DOHH2 (cell line): ENCODE results near the gene TMEM256.

Source experiments
- H3F3A ChIP-seq: fragments of 200-600 bp; sonication (generic), shearing (Covaris generic); 2 replicates; pipeline ENCODE4 v1.6.0; 2016; ENCODE audit warnings: antibody characterized with exemption, mild to moderate bottlenecking; ENCODE audit not compliant: control insufficient read depth, insufficient read depth
- H3K27ac ChIP-seq: fragments of 200-600 bp; sonication (generic); 2 replicates; pipeline ENCODE4 v1.5.1; 2014; ENCODE audit warnings: low read depth, mild to moderate bottlenecking, low read length, moderate library complexity
- H3K27me3 ChIP-seq: fragments of 200-600 bp; sonication (generic); 2 replicates; pipeline ENCODE4 v1.6.1; 2014; ENCODE audit warnings: mild to moderate bottlenecking, low read length, mixed read lengths; ENCODE audit not compliant: control insufficient read depth
- H3K36me3 ChIP-seq: fragments of 200-600 bp; sonication (generic); 2 replicates; pipeline ENCODE4 v1.6.1; 2014; ENCODE audit warnings: mild to moderate bottlenecking, low read length, moderate library complexity, mixed read lengths; ENCODE audit not compliant: control insufficient read depth
- H3K4me1 ChIP-seq: fragments of 200-600 bp; sonication (generic); 2 replicates; pipeline ENCODE4 v1.6.1; 2014; ENCODE audit warnings: mild to moderate bottlenecking, low read length, mixed read lengths; ENCODE audit not compliant: control insufficient read depth
- H3K4me2 ChIP-seq: fragments of 200-600 bp; sonication (generic); 2 replicates; pipeline ENCODE4 v1.6.0; 2014; ENCODE audit warnings: mild to moderate bottlenecking, low read length, moderate library complexity
- H3K4me3 ChIP-seq: fragments of 200-600 bp; sonication (generic); 2 replicates; pipeline ENCODE4 v1.5.1; 2014; ENCODE audit warnings: mild to moderate bottlenecking, low read length, mixed read lengths
- H3K79me2 ChIP-seq: fragments of 200-600 bp; sonication (generic); 2 replicates; pipeline ENCODE4 v1.6.1; 2014; ENCODE audit warnings: mild to moderate bottlenecking, low read length, mixed read lengths; ENCODE audit not compliant: control insufficient read depth
- H3K9me2 ChIP-seq: fragments of 200-600 bp; sonication (generic); replicated peaks from 2 replicates; pipeline ENCODE4 v1.6.1; 2014; ENCODE audit warnings: mild to moderate bottlenecking, low read length, mixed read lengths; ENCODE audit not compliant: control insufficient read depth
- H3K9me3 ChIP-seq: fragments of 200-600 bp; sonication (generic); 2 replicates; pipeline ENCODE4 v1.6.1; 2014; ENCODE audit warnings: antibody characterized with exemption, low read length, mixed read lengths; ENCODE audit not compliant: control insufficient read depth, insufficient read depth
- H4K20me1 ChIP-seq: fragments of 200-600 bp; sonication (generic); 2 replicates; pipeline ENCODE4 v1.6.0; 2014; ENCODE audit warnings: low read depth, mild to moderate bottlenecking, antibody characterized with exemption, low read length, moderate library complexity; ENCODE audit not compliant: control insufficient read depth, insufficient read depth
- CTCF ChIP-seq: fragments of 200-600 bp; sonication (generic); IDR thresholded peaks from one replicate; pipeline ENCODE4 v1.5.1; 2014; ENCODE audit warnings: antibody characterized with exemption, mild to moderate bottlenecking, low read depth, low read length; ENCODE audit not compliant: poor library complexity, severe bottlenecking
- EZH2phosphoT487 ChIP-seq: fragments of 200-600 bp; sonication (generic); IDR thresholded peaks from 2 replicates; pipeline ENCODE4 v1.6.1; 2017; ENCODE audit warnings: borderline replicate concordance, mild to moderate bottlenecking, antibody characterized with exemption, low read length, moderate library complexity, mixed read lengths

TMEM256 gene

GRCh38 chr17:7432296-7432695 is 28.4 kb upstream of the TMEM256 start:
- Histone ChIP-seq H3K4me3 (no peak overlapping the region), H3K27me3 (no peaks in the 10 kb centered on the region), H3K27ac (no peak overlapping the region), H3F3A (no peaks in the 10 kb centered on the region), H3K9me3 (no peaks in the 10 kb centered on the region), H4K20me1 (no peaks in the 10 kb centered on the region), H3K36me3 (no peaks in the 10 kb centered on the region), H3K4me1 (peaks cover 15% of the 10 kb centered on the region), H3K4me2 (no peak overlapping the region), H3K9me2 (no peaks in the 10 kb centered on the region), H3K79me2 (peaks cover 10% of the 10 kb centered on the region)
- TF ChIP-seq EZH2phosphoT487 (no peak), CTCF (no peak)

GRCh38 chr17:7431231-7431630 is 27.3 kb upstream of the TMEM256 start:
- no peaks in the 10 kb centered on the region for H3K36me3 ChIP-seq
- H3K4me1 ChIP-seq = peaks cover 5% of the 10 kb centered on the region
- H3K9me2 ChIP-seq = no peaks in the 10 kb centered on the region
- no peaks in the 10 kb centered on the region for H4K20me1 ChIP-seq
- no peaks in the 10 kb centered on the region for H3F3A ChIP-seq
- TF ChIP-seq EZH2phosphoT487 = no peak
- TF ChIP-seq CTCF = no peak
- no peak overlapping the region for H3K4me2 ChIP-seq
- H3K27me3 ChIP-seq = no peaks in the 10 kb centered on the region
- H3K27ac ChIP-seq = no peak overlapping the region
- H3K4me3 ChIP-seq = no peak overlapping the region
- H3K9me3 ChIP-seq = no peaks in the 10 kb centered on the region
- H3K79me2 ChIP-seq = peaks cover 3% of the 10 kb centered on the region

GRCh38 chr17:7429722-7430121 is 25.8 kb upstream of the TMEM256 start:
- H3K36me3 ChIP-seq = no peaks in the 10 kb centered on the region
- no peaks in the 10 kb centered on the region for H4K20me1 ChIP-seq
- no peaks in the 10 kb centered on the region for H3K9me3 ChIP-seq
- H3K79me2 ChIP-seq = no peaks in the 10 kb centered on the region
- H3K4me3 ChIP-seq = no peak overlapping the region
- no peak overlapping the region for H3K4me2 ChIP-seq
- TF ChIP-seq CTCF = no peak
- no peak for TF ChIP-seq EZH2phosphoT487
- no peaks in the 10 kb centered on the region for H3K4me1 ChIP-seq
- H3K27me3 ChIP-seq = no peaks in the 10 kb centered on the region
- no peaks in the 10 kb centered on the region for H3K9me2 ChIP-seq
- no peak overlapping the region for H3K27ac ChIP-seq
- no peaks in the 10 kb centered on the region for H3F3A ChIP-seq

- Histone ChIP-seq H3K4me2 (no peak within 1 kb of the TSS), H3K4me3 (no peak within 1 kb of the TSS), H3K4me1 (no peaks in the 10 kb centered on the region)
Measured at GRCh38 chr17:7428557-7428956, 24.7 kb upstream of the TMEM256 start, which contains the start of gene SPEM3. Gene SPEM3 (plus strand): TSS chr17:7428857. CDS start chr17:7428903, 46 bp downstream.

More at GRCh38 chr17:7428557-7428956, 24.7 kb upstream of the TMEM256 start, which contains the start of gene SPEM3:
- Histone ChIP-seq H3K79me2 (no peaks in the 10 kb centered on the region), H3K36me3 (no peaks in the 10 kb centered on the region), H3K9me2 (no peaks in the 10 kb centered on the region), H4K20me1 (no peaks in the 10 kb centered on the region), H3K9me3 (no peaks in the 10 kb centered on the region), H3K27me3 (no peaks in the 10 kb centered on the region), H3F3A (no peaks in the 10 kb centered on the region), H3K27ac (no peak within 1 kb of the TSS)
- TF ChIP-seq EZH2phosphoT487 = no peak
- TF ChIP-seq CTCF = no peak
